GM12878 (cell line): ENCODE measurements around the gene TRNT1.

ENCODE experiments used
- HDAC2 ChIP-seq: fragments of 200-600 bp; sonication (generic); IDR thresholded peaks from 2 replicates; pipeline ENCODE4 v1.6.1; 2017
- TF ChIP-seq, protein P1 (sequence below): IDR thresholded peaks from 2 replicates; pipeline ENCODE4 v1.6.1; 2011; ENCODE audit warnings: low read depth, mild to moderate bottlenecking, low read length, moderate library complexity, borderline replicate concordance; ENCODE audit errors: extremely low read depth

DNA sequence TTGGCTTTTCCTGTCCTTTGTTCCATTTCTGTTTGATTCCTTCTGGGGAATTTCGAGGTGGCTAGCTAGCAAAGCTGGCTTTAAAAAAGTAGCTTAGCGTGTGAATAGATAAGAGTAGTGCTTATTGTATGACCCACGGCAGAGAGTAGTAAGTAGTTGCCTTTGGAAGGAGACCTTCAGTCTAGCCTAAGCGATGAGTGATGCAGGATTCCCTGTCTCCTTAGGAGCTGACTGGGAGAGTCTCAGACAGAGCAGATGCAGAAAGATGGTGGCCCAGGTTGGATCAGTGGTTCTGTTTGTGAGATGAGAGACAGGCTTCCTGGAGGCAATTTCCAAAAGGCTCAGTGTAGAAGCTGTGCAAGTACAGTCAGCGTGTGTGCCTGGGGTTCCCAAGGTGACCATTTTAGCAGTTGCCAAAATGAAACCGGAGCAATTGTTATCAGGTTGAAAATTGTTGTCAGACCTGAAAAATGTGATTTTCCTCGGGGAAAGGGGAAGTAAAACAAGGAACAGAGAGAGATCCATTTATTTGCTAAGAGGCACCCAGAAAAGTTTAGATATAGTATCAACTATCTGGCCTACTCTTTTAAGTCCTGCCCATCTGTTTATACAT is 15.9 kb upstream of the TRNT1 start:
- TF ChIP-seq, protein P1, sequence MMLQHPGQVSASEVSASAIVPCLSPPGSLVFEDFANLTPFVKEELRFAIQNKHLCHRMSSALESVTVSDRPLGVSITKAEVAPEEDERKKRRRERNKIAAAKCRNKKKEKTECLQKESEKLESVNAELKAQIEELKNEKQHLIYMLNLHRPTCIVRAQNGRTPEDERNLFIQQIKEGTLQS, result no peak
- no peak for TF ChIP-seq HDAC2
